T-helper 17 cell (primary cell): ENCODE measurements around the gene TRIM14. TPM values are rescaled to one million over a fixed set of nuclear protein-coding genes. Genes with fewer than 3 reads are reported as not detected.
"Not testable (repeated sequence)": the region's sequence is repeated elsewhere in the genome, so short reads cannot be mapped to it uniquely, and the experiment has no call there.

ENCODE experiments used
- ATAC-seq: fragments of 150-1000 bp; cut with Tn5 transposase; 2 replicates; pipeline ENCODE4 v1.10.0; 2021; ENCODE audit warnings: mild to moderate bottlenecking, moderate library complexity
- DNase-seq, 3 donors: peaks; one replicate each; pipeline versions ENCODE4 v3.0.0 to v3.0.0-alpha.2; 2020 to 2021
- H3K9me3 ChIP-seq: one replicate; pipeline ENCODE4 v1.7.0; 2013; ENCODE audit warnings: low read length, mild to moderate bottlenecking; ENCODE audit not compliant: control insufficient read depth, poor library complexity, severe bottlenecking
- H3K27ac Mint-ChIP-seq: one replicate; pipeline ENCODE4 v1.8.0; 2022; ENCODE audit warnings: mild to moderate bottlenecking, moderate library complexity, mixed read lengths
- H3K27me3 Mint-ChIP-seq: one replicate; pipeline ENCODE4 v1.8.0; 2022; ENCODE audit warnings: mixed read lengths
- H3K36me3 Mint-ChIP-seq: one replicate; pipeline ENCODE4 v1.8.0; 2022; ENCODE audit warnings: low read depth, mixed read lengths
- H3K4me1 Mint-ChIP-seq: one replicate; pipeline ENCODE4 v1.8.0; 2022; ENCODE audit warnings: mild to moderate bottlenecking, mixed read lengths
- H3K4me3 Mint-ChIP-seq: one replicate; pipeline ENCODE4 v1.8.0; 2022; ENCODE audit warnings: mild to moderate bottlenecking, moderate library complexity, mixed read lengths
- total RNA-seq, 4 donors: library from RNA in 2 of 4; stranded (reverse) in 2 of 4; gene quantifications; one replicate each; pipeline ENCODE4 v1.2.3 and lab custom pipeline; 2022 to 2026

The TRIM14 gene
- total RNA-seq, 2 donors from 2014 or later = 63.8 to 64.6 TPM

- Mint-ChIP-seq H3K27me3 (peaks cover 15% of the 10 kb centered on the region), H3K36me3 (peaks cover 6% of the 10 kb centered on the region), H3K27ac (no peak overlapping the region), H3K4me3 (no peak overlapping the region), H3K4me1 (peaks cover 9% of the 10 kb centered on the region)
- no peaks in the 10 kb centered on the region for H3K9me3 ChIP-seq
- ATAC-seq (no peak), DNase-seq (no peak)
Observed at GRCh38 chr9:98038958-98039357, 80.1 kb downstream of the TRIM14 start.

DNA sequence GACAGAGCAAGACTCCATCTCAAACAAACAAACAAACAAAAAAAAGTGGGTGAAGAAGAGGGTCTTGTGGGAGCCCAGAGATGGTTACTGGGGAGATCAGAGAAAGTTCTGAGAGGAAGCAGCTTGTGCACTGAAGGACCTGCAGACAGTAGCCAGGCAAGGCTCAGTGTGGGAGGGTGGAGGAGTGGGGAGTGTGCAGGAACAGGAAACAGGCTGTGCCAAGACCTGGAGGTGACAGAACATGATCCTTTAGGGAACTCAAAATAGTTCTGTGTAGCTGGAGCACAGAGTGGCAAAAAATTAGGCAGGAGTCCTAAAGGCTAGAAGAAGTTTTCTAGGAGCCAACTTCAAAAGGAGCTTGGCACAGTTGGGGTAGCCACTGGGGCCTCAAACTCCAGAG lies 81.7 kb downstream of the TRIM14 start:
- Mint-ChIP-seq H3K36me3 (peaks cover 8% of the 10 kb centered on the region), H3K27me3 (peaks cover 15% of the 10 kb centered on the region), H3K4me3 (no peak overlapping the region), H3K4me1 (peaks cover 12% of the 10 kb centered on the region), H3K27ac (no peak overlapping the region)
- H3K9me3 ChIP-seq = no peaks in the 10 kb centered on the region
- ATAC-seq (no peak), DNase-seq (no peak)

- peaks cover 12% of the 10 kb centered on the region for H3K4me1 Mint-ChIP-seq
- H3K4me3 Mint-ChIP-seq = no peak overlapping the region
- H3K36me3 Mint-ChIP-seq = peaks cover 2% of the 10 kb centered on the region
- H3K9me3 ChIP-seq = no peaks in the 10 kb centered on the region
- DNase-seq (peak; percentile 75 to 93 (median 80)), ATAC-seq (peak; percentile 99)
- peak overlapping the region; percentile 80 for H3K27ac Mint-ChIP-seq
- peaks cover 4% of the 10 kb centered on the region for H3K27me3 Mint-ChIP-seq
Observed at GRCh38 chr9:98034593-98035546, 84.2 kb downstream of the TRIM14 start.

GRCh38 chr9:98031935-98032334 lies 87.1 kb downstream of the TRIM14 start:
- Mint-ChIP-seq H3K36me3 (peaks cover 2% of the 10 kb centered on the region), H3K4me3 (no peak overlapping the region), H3K27me3 (no peaks in the 10 kb centered on the region), H3K4me1 (peaks cover 11% of the 10 kb centered on the region), H3K27ac (no peak overlapping the region)
- H3K9me3 ChIP-seq = no peaks in the 10 kb centered on the region
- DNase-seq (no peak), ATAC-seq (no peak)

DNA sequence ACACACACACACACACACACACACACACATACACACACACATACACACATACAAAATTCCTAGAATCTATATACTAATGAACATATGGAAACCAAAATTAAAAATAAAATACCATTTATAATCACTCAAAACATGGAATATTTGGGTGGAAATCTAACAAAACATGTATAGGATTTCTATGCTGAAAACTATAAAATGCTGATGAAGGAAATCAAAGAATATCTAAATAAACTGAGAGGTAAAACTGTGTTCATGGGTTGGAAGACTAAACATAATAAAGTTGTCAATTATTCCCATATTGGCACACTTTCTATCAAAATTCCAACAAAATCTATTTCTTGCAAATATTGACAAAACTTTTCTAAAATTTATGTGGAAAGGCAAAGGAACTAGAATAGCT lies 87.9 kb downstream of the TRIM14 start:
- DNase-seq = no peak
- no peak overlapping the region for H3K4me3 Mint-ChIP-seq
- no peak overlapping the region for H3K27ac Mint-ChIP-seq
- no peaks in the 10 kb centered on the region for H3K9me3 ChIP-seq
- H3K27me3 Mint-ChIP-seq = no peaks in the 10 kb centered on the region
- peaks cover 2% of the 10 kb centered on the region for H3K36me3 Mint-ChIP-seq
- peaks cover 11% of the 10 kb centered on the region for H3K4me1 Mint-ChIP-seq
- no peak for ATAC-seq

DNA sequence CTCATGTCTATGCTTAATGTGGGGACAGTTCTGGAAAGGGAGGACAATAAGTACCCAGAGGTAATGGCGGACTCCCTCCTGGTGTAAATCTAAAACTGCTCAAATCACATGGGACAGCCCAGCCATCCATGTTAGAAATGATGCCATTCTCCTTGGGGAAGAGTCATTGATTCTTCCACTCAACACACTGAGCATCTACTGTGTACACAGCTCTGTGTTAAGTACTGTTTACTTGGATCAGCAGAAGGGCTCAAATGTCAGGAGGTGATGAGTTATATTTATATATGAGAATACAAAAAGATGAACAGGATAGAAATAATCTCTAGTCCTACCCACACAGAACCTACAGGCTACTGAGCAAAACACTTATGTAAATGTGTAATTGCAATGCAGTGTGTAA lies 94.3 kb downstream of the TRIM14 start:
- no peak for ATAC-seq
- H3K9me3 ChIP-seq = no peaks in the 10 kb centered on the region
- Mint-ChIP-seq H3K27ac (peak overlapping the region; percentile 70), H3K27me3 (no peaks in the 10 kb centered on the region), H3K4me3 (no peak overlapping the region), H3K36me3 (peaks cover 9% of the 10 kb centered on the region), H3K4me1 (peaks cover 8% of the 10 kb centered on the region)
- DNase-seq = no peak

DNA sequence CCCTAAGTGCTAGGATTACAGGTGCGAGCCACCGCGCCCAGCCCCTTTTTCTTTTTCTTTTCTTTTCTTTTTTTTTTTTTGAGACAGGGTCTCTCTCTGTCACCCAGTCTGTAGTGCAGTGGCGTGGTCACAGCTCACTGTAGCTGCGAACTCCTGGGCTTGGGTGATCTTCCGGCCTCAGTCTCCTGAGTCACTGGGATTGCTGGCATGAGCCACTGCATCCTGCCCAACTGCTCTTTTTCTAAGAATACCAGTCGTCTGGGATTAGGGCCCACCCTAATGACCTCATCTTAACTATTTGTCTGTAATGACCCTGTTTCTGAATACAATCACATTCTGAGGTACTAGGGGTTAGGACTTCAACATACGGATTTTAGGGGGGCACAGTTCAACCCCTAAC lies 96.6 kb downstream of the TRIM14 start:
- H3K27me3 Mint-ChIP-seq = no peaks in the 10 kb centered on the region
- DNase-seq = no peak
- H3K36me3 Mint-ChIP-seq = peaks cover 11% of the 10 kb centered on the region
- peaks cover 6% of the 10 kb centered on the region for H3K4me1 Mint-ChIP-seq
- H3K9me3 ChIP-seq = no peaks in the 10 kb centered on the region
- H3K27ac Mint-ChIP-seq = peak overlapping the region; percentile 51
- no peak for ATAC-seq
- no peak overlapping the region for H3K4me3 Mint-ChIP-seq

DNA sequence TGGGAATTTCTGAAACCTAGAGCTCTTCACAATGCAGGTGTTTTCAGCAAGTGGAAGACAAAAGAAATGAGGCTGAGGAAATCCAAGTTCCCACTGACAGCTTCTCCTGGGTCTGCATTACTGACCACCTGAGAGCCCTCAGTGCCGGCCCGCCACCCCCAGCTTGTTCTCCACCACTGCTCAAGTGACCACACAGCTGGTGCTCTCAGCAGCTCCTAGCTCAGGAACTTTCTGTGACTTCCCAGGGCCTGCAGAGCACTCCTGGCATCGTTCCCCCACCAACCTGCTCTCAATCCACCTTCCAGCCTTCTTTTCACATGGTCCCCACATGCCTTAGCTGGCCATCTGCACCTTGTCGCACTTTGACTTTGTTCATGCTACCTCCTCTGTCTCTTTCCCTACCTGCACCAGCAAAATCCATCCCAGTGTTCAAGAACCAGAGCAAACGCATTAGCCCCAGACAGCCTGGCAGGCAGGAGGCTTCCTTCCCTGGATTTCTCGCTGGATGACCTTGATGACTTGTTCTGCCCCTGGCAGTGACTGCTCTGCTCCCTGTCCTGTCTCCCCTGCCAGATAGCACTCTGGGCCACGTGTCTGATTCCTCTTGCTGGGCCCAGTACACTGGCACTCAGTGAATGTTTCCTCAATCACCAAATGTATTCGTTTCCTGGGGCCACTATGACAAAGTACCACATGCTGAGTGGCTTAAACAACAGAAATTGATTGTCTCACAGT lies 97.5 kb downstream of the TRIM14 start:
- H3K36me3 Mint-ChIP-seq = peaks cover 13% of the 10 kb centered on the region
- H3K9me3 ChIP-seq = no peaks in the 10 kb centered on the region
- no peak overlapping the region for H3K27ac Mint-ChIP-seq
- no peaks in the 10 kb centered on the region for H3K27me3 Mint-ChIP-seq
- no peak for ATAC-seq
- DNase-seq = no peak
- peaks cover 6% of the 10 kb centered on the region for H3K4me1 Mint-ChIP-seq
- no peak overlapping the region for H3K4me3 Mint-ChIP-seq

- no peaks in the 10 kb centered on the region for H3K9me3 ChIP-seq
- Mint-ChIP-seq H3K27me3 (no peaks in the 10 kb centered on the region), H3K4me1 (peaks cover 3% of the 10 kb centered on the region), H3K27ac (no peak overlapping the region), H3K36me3 (peaks cover 17% of the 10 kb centered on the region), H3K4me3 (no peak overlapping the region)
- no peak for DNase-seq
- no peak for ATAC-seq
Observed at GRCh38 chr9:98020476-98021145, 98.4 kb downstream of the TRIM14 start.

DNA sequence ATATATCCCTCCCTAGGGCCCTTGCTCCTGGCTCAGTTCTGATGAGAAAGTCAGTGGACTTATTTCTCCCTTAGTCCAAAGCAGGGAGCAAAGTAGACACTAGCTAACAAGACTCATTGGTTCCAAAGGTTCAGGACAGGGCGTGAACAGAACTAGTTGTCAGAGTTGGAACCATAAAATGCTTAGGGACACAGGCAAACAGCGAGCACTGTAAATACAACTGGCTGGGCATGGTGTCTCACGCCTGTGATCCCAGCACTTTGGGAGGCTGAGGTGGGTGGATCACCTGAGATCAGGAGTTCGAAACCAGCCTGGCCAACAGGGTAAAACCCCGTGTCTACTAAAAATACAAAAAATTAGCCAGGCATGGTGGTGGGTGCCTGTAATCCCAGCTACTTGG lies 99.2 kb downstream of the TRIM14 start:
- H3K36me3 Mint-ChIP-seq = peaks cover 17% of the 10 kb centered on the region
- not testable (repeated sequence) for ATAC-seq, H3K27ac Mint-ChIP-seq, DNase-seq, H3K4me1 Mint-ChIP-seq, H3K9me3 ChIP-seq, H3K27me3 Mint-ChIP-seq, H3K4me3 Mint-ChIP-seq

Other genes with a start within 250 kb of the TRIM14 start
- 10 to 100 TPM; 41.2 to 46.3 TPM for gene TRMO, start 196.7 kb downstream of the TRIM14 start, total RNA-seq
- 1 to 10 TPM; 1.3 to 9.0 TPM for gene HEMGN, start 181.1 kb downstream of the TRIM14 start, total RNA-seq
- 100 to 1,000 TPM; 143 to 158 TPM for gene ANP32B, start 135.9 kb downstream of the TRIM14 start, total RNA-seq
- gene NANS, start 62.5 kb downstream of the TRIM14 start, total RNA-seq = 10 to 100 TPM; 38.1 to 44.9 TPM
- 10 to 100 TPM; 13.9 to 16.6 TPM for gene CORO2A, start 73.4 kb upstream of the TRIM14 start, total RNA-seq
- gene TBC1D2, start 136.4 kb upstream of the TRIM14 start, total RNA-seq = 1 to 10 TPM; 7.8 to 8.2 TPM